ENCODE results near the gene LYZ. TPM values are rescaled to one million over a fixed set of nuclear protein-coding genes. Genes with fewer than 3 reads are reported as not detected.

Gene LYZ
- total RNA-seq, 1 experiment from 2014 or later: 1.3 TPM

- TF ChIP-seq CEBPB (IDR thresholded peaks at IDR 0.05; ENCODE audit: low read depth) (no peak), POLR2A (IDR thresholded peaks at IDR 0.05; ENCODE audit: borderline replicate concordance, extremely low read depth, insufficient read depth, insufficient read length) (no peak), CBX3 (IDR thresholded peaks at IDR 0.05; ENCODE audit: low read depth) (no peak), RAD21 (IDR thresholded peaks at IDR 0.05; ENCODE audit: low read depth) (no peak), POLR2AphosphoS5 (IDR thresholded peaks at IDR 0.05; ENCODE audit: low read depth, low read length) (no peak), EZH2phosphoT487 (IDR thresholded peaks at IDR 0.05; ENCODE audit: borderline replicate concordance) (no peak), JUND (IDR thresholded peaks at IDR 0.05) (no peak), REST (IDR thresholded peaks at IDR 0.05; ENCODE audit: low read depth) (no peak), SIN3A (IDR thresholded peaks at IDR 0.05; ENCODE audit: low read depth) (no peak), EGR1 (IDR thresholded peaks at IDR 0.05; ENCODE audit: low read depth) (no peak)
These were observed 41.6 kb downstream of the LYZ start (continued) for GRCh38 chr12:69389831-69390230.

GRCh38 chr12:69392179-69392928, 44.2 kb downstream of the LYZ start:
- H2AFZ ChIP-seq (ENCODE audit: low read depth, low read length, poor library complexity, severe bottlenecking): no peak overlapping the region
- RAD21 ChIA-PET (ENCODE audit: low non-redundant PET in 1 of 2, low total read pairs in 2 of 2, uncharacterized antibody in 2 of 2, unreplicated experiment in 2 of 2): no interaction called here

More at GRCh38 chr12:69392179-69392928, 44.2 kb downstream of the LYZ start:
- DNase-seq (ENCODE audit: low read depth, low spot score): no peak
- H3K9me2 ChIP-seq (ENCODE audit: insufficient read depth): no peaks in the 10 kb centered on the region
- no peaks in the 10 kb centered on the region for H3K27me3 ChIP-seq (ENCODE audit: insufficient read depth, low read length)
- intact Hi-C loops (cut with micrococcal nuclease): no loop called here
- ATAC-seq: no peak
- TF ChIP-seq SP1 (IDR thresholded peaks at IDR 0.05; ENCODE audit: low read depth) (no peak), TCF7L2 (IDR thresholded peaks at IDR 0.05; ENCODE audit: borderline replicate concordance, extremely low read depth, insufficient read depth, insufficient read length) (no peak), EZH2 (IDR thresholded peaks at IDR 0.05) (no peak), ZNF274 (IDR thresholded peaks at IDR 0.05; ENCODE audit: low read depth, low read length) (no peak), POLR2AphosphoS5 (IDR thresholded peaks at IDR 0.05; ENCODE audit: low read depth, low read length) (no peak), EZH2phosphoT487 (IDR thresholded peaks at IDR 0.05; ENCODE audit: borderline replicate concordance) (no peak), JUND (IDR thresholded peaks at IDR 0.05) (no peak), CTCF (IDR thresholded peaks at IDR 0.05 in 2 of 3, conservative IDR thresholded peaks at IDR 0.05 in 1 of 3; ENCODE audit: borderline replicate concordance in 1 of 3, insufficient read depth in 1 of 3, low read depth in 2 of 3, low read length in 2 of 3) (no peak), ZFX (IDR thresholded peaks at IDR 0.05) (no peak), FOSL1 (IDR thresholded peaks at IDR 0.05; ENCODE audit: low read depth) (no peak), RAD21 (IDR thresholded peaks at IDR 0.05; ENCODE audit: low read depth) (no peak), CEBPB (IDR thresholded peaks at IDR 0.05; ENCODE audit: low read depth) (no peak), ATF3 (IDR thresholded peaks at IDR 0.05) (no peak), MAX (IDR thresholded peaks at IDR 0.05) (no peak), EGR1 (IDR thresholded peaks at IDR 0.05; ENCODE audit: low read depth) (no peak), CBX3 (IDR thresholded peaks at IDR 0.05; ENCODE audit: low read depth) (no peak)
- peaks cover 0 to 18% of the 10 kb centered on the region in 2 experiments; a peak in 2 of 4 replicates for H3K36me3 ChIP-seq (ENCODE audit: control insufficient read depth in 1 of 2, insufficient read depth in 2 of 2, low read length in 2 of 2)
- H3K27ac ChIP-seq (ENCODE audit: low read depth, low read length): no peak overlapping the region
- H3K4me2 ChIP-seq (ENCODE audit: low read length): no peak overlapping the region
- peaks cover 0 to 7% of the 10 kb centered on the region in 2 experiments; a peak in 1 of 4 replicates for H3K9me3 ChIP-seq (ENCODE audit: control insufficient read depth in 1 of 2, insufficient read depth in 1 of 2, low read depth in 1 of 2, low read length in 2 of 2)
- no peaks in the 10 kb centered on the region for H3K4me1 ChIP-seq (ENCODE audit: control insufficient read depth in 1 of 2, insufficient read depth in 2 of 2, low read length in 2 of 2)
- ChIA-PET POLR2A (no interaction called here), CTCF (interaction anchor here (0.9 kb wide), 1 partner anchor 179 kb away, joined by 3 read pairs; no protein-coding TSS in a partner anchor)
- no peak overlapping the region for H3K4me3 ChIP-seq (replicated peaks in 1 of 2; ENCODE audit: low read depth in 1 of 2, low read length in 2 of 2)
- BruUV-seq (replicated peaks): no TSS peak
- H3K79me2 ChIP-seq (ENCODE audit: insufficient read depth, low read length): no peaks in the 10 kb centered on the region; the same call in 1 of the 2 replicates
- no peaks in the 10 kb centered on the region for H4K20me1 ChIP-seq (ENCODE audit: insufficient read depth)
- no peak overlapping the region for H3K9ac ChIP-seq (ENCODE audit: low read length)
